IPS-NIHi7 (cell line): ENCODE data around the gene ACO2.
A peak's percentile ranks its signal among the peaks of the same experiment; 100 is the strongest.

Source experiments
- DNase-seq: peaks from one replicate; pipeline ENCODE4 v3.0.0; 2012; ENCODE audit warnings: mixed read lengths; ENCODE audit errors: extremely low spot score

The ACO2 gene

DNA sequence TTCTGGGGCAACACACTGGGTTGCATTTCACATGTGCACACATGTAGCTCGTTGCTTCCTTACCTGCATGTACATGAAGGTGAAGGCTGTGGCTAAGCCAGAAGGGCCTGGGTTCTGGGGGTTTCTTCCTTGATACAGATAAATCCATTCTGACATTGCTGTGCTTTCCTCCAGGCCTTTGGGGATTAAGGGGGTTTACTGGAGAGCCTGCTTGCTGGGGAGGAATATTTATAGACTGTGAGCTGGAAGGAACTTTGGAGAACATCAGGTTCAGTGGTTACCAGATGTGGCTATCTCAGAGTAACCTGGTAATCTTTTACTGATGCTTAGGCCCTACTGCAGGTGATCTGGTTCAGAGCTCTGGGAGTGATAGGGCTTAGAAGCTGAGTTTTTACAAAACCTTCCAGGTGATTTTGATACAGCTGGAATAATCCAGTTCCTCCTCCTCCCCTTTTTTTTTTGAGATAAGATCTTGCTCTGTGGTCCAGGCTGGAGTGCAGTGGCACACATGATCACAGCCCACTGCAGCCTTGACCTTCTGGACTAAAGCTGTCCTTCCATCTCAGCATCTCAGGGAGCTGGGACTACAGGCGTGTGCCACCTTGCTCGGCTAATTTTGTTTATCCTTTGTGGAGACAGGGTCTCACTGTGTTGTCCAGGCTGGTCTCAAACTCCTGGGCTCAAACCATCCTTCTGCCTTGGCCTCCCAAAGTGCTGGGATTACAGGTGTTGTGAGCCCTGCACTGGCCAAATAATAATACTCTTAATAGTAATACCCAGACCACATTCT, 19.9 kb downstream of the ACO2 start:
- no peak for DNase-seq

DNA sequence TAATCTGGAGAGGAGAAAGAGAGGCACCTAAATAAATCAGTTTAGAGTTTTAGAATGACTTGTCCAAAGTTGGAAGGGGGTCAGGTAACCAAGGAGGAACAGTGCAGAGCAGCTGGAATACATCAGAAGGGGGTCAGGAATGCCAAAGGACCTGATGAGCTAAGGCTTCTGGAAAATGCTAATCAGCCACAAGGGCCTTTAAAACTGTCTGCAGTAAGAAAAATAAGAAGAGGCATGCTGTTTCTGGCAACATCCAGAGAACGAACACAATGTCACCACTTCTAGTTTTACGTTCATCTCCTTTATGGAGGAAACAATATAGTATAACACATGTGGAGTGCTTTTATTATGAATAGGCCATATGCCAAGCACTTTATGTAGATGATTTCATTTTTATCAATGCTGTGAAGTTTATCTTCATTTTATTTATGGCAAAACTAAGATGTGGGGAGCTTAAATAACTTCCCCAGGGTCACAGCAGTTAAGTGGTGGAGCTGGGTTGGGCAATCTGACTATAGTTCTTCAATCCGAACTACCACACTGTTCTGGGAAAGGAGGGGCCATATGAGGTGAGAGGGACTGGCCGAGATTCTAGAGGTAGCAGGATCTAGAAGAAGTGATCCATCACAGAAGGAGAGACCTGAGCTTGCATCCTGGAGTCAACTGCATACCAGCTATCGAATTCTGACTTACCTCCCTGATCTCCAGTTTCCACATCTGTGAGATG, 22.6 kb downstream of the ACO2 start:
- DNase-seq: no peak

DNA sequence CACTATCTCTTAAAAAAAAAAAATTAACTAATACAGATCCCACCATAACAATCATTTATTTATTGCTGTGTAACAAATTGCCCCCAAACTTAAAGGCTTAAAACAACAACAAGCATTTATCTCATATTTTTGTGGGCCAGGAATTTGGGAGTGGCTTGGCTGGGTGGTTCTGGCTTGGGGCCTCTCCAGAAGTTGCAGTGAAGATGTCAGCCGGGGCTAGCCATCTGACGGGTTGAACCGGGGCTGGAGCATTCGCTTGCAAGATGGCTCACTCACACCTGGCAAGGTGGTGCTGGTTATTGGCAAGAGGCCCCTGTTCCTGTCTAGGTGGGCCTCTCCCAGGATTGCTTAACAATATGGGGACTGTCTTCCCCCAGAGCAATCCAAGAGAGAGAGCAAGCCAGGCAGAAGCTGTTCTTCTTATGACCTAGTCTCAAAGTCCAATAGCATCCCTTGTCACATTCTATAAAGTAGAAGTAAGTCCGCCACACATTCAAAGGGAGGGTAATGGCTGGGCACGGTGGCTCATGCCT, 29.5 kb downstream of the ACO2 start:
- DNase-seq: no peak

DNA sequence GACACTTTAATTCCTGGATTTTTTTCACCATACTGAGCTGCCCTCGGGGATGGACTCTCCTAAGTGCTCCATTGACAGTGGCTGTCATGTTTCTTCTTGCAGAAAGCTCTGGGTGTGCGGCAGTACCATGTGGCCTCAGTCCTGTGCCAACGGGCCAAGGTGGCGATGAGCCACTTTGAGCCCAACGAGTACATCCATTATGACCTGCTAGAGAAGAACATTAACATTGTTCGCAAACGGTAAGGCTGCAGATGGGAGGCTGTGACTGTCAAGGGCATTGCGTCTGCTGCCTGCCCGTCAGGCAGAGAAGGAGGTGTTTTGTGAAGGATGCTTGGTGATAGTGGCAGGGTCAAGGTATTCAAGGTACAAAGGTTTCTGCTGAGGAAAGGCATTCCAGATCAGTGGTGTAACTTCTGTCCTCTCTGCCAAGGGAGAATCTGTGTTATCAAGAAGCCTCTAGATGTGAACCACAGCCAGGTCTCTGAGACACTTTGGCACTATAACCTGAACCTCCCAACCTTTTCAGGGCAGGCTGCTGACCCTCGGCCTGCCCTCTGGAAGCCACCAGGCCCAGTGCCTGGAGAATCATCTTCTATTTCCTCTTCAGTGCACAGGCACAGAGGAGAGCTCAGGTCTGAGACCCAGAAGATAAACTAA, 30.8 kb downstream of the ACO2 start:
- DNase-seq: no peak

DNA sequence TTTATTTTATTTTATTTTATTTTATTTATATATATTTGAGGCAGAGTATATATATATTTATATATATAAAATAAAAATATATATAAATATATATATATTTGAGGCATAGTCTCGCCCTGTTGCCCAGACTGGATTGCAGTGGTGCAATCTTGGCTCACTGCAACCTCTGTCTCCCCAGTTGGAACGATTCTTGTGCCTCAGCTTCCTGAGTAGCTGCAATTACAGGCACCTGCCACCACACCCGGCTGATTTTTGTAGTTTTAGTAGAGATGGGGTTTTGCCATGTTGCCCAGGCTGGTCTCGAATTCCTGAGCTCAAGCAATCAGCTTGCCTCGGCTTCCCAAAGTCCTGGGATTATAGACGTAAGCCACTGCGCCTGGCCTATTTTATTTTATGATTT, 31.4 kb downstream of the ACO2 start:
- DNase-seq: no peak

DNA sequence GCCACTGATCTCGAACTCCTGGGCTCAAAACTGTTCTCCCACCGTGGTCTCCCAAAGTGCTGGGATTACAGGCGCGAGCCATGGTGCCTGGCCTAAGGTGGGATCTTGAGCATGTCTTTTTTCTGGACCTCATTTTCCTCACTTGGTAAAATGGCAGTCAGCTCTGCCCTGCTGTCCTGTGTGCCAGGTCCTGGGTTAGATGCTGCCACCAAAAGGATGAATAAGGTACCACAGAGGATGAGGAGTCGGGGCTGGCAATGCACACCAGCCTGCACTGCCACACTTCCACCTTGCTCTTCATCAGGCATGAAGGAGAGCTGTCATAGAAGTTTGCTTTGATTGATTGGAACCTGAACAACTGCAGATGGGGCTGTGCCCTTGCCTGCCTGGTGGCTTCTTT, 32.3 kb downstream of the ACO2 start:
- DNase-seq: peak; percentile 57

DNA sequence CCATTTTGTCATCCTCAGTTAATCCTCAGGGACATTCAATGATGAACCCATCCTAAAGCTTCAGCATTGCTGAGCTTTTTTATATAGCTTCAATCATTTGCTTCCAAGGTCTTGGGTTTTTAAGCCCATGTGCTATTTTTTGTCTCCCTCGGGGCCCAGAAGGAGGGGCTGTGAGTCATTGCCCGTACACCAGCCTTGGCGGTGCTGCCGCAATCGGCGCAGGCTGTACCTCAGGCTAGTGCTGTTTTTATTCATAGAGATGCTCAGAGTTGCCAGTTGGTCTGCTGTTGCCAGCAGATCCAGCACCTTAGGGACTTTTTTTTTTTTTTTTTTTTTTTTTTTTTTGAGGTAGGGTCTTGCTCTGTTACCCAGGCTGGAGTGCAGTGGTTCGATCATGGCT, 35.5 kb downstream of the ACO2 start:
- no peak for DNase-seq

DNA sequence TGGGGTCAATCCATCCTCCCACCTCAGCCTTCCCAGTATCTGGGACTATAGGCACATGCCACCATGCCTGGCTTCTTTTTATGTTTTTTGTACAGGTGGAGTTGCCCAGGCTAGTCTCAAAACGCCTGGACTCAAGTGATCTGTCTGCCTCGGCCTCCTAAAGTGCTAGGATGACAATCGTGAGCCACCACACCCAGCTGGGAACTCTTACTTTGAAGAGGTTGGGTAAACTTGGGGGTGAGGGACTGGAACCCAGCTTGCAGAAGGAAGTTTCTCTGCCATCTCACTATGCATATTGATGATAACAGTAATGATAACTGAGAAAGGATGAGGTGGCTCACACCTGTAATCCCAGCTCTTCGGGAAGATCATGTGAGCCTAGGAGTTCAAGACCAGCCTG, 35.9 kb downstream of the ACO2 start:
- DNase-seq: no peak

DNA sequence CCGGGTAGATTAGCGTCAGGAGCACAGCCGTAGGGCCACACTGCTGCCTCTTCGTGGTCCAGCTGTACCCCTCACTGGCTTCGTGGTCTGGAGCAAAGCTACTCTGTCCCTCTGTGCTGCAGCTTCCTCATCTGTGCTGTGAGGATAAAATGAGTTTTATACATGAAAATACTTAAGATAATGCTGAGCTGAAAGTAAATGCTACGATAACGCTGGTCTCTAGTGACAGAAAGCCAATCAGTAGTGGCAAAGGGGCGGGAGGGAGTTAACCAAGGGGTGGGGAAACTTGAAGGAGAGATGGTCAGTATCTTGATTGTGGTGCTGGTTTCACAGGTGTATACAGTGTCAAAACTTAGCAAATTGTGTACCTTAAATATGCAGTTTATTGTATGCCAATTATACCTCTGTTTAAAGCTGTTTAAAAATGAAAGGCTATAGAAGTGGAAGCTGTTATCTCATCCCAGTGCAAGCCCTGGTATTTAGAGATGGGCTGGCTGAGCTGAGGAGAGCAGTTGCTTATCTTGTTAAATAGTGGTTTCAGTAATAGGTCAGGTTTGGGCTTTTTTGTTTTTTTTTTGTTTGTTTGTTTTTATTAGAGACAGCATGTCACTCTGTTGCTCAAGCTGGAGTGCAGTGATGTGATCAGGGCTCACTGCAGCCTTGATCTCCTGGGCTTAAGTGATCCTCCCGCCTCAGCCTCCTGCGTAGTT, 36.7 kb downstream of the ACO2 start:
- no peak for DNase-seq

DNA sequence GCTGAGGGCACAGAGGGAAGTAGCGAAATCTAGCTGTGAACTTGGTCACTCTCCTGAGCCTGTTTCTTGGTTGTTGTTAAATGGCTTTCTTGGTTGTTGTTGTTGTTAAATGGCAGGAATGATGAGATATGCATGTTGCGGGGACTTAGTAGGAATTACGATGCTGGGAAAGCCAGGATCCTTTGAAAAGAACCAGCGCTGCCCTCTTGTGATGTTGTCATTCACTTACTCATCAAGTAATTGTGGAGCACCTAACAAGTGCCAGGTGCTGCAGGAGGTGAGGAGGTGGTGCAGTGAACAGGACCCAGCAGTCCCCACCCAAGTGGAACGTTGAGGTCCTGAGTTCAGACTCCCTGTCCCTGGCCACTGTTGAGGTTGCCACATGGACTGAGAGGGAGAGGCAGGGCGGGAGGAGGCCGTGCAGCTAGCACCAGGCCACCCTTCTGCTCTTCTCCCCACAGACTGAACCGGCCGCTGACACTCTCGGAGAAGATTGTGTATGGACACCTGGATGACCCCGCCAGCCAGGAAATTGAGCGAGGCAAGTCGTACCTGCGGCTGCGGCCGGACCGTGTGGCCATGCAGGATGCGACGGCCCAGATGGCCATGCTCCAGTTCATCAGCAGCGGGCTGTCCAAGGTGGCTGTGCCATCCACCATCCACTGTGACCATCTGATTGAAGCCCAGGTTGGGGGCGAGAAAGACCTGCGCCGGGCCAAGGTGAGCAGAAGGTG, 38.6 kb downstream of the ACO2 start:
- DNase-seq: no peak

DNA sequence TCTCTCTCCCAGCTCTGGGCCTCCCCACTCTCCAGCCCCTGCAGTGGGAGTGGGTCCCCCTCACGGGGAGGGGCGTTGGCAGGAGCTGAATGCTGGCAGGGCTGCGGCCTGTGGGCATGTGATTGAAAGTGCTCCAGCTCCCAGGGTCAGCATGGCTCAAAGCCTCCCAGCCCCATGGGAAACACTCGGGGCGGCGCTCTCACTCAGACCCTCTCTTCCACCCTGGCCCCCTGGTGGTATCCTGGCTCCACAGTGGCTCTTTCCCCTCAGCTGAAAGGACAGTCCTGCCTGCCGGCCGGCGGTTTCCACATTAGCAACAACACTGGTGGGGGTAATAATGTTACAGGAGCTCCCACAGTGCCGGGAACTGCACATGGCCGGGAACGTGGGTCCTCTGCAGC, 39.9 kb downstream of the ACO2 start:
- DNase-seq: no peak

DNA sequence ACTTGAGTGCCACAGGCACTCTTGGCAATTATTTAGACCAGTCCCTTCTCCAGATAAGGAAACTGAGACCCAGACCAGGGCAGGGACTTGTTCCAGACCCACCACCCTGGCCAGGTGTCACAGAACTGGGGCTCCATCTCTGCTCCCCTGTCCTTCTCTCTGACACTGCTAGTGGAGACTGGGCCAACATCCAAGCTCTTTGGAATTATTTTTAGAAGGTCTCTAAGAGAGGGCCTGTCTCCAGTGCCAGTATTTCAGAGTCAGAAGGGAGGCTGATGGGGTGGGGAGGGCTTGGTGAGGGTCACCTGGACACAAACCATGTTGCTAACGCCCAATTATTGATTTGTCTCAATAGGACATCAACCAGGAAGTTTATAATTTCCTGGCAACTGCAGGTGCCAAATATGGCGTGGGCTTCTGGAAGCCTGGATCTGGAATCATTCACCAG, 42.6 kb downstream of the ACO2 start:
- DNase-seq: no peak

DNA sequence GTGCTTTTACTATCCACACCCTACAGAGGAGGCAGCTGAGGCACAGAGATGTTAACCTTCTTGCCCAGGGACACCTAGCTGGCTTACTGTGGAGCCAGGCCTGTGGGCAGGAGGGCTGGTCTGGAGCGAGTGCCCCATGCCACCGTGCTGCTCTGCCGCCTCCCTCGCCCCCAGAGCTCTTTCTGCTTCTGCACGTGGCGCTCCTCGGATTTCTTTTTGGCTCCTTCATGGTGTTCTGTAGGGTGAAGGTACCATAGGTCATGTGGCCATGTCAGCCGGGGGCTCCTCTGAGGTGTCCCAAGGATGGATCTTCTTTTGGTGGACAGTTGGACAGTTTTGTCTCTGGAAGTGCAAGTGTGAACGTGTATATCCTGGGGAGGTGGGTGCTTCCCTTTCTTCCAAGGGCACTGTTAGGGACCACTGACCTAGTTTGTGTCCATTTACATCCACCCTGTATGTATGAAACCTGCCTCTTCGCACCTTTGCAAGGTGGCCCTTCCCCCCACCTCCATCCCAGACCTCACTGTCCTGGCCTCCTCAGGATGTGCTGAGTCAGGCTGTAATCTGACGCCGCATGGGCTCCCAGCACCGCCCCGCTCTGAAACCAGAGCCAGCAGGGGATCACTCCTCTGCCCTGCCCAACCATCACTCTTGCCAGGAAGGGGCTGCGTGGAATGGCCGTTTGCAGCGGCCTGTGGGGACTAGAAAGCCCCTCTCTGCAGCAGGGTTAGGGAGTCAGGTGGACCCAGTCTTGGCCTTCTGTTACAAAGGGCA, 43.7 kb downstream of the ACO2 start:
- DNase-seq: peak; percentile 98

DNA sequence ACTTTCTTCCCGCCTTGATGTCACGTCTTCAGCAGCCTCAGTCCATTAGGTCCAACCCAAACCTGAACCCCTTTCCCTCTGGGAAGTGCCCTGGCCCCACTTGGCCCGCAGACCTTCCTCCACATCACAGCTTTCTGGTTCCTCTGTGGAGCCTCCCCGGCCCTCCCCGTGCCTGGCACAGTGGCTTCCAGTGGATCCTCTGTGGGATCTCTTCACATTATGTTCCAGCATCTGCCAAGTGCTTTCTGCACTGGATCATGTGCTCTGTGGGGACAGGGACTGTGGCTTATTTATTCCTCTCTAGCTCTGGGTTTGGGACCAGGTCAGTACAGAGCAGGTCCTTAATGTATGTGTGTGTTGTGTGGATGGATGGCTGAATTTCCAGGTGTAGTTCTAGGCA, 44.5 kb downstream of the ACO2 start:
- no peak for DNase-seq

DNA sequence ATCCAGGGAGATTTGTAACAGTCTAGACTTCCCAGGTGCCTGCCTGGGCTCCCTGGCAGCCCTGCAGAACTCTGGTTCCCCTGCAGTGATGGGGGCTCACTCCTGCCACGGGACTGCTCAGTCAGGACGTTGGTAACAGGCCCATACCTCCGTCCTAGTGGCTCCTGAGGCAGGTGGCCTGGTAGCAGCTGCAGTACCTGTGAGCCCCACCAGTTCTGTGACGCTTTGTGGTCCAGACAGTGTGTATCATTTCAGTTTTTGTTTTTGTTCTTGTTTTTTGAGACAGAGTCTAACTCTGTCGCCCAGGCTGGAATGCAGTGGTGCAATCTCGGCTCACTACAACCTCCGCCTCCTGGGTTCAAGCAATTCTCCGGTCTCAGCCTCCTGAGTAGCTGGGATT, 47.5 kb downstream of the ACO2 start:
- no peak for DNase-seq

DNA sequence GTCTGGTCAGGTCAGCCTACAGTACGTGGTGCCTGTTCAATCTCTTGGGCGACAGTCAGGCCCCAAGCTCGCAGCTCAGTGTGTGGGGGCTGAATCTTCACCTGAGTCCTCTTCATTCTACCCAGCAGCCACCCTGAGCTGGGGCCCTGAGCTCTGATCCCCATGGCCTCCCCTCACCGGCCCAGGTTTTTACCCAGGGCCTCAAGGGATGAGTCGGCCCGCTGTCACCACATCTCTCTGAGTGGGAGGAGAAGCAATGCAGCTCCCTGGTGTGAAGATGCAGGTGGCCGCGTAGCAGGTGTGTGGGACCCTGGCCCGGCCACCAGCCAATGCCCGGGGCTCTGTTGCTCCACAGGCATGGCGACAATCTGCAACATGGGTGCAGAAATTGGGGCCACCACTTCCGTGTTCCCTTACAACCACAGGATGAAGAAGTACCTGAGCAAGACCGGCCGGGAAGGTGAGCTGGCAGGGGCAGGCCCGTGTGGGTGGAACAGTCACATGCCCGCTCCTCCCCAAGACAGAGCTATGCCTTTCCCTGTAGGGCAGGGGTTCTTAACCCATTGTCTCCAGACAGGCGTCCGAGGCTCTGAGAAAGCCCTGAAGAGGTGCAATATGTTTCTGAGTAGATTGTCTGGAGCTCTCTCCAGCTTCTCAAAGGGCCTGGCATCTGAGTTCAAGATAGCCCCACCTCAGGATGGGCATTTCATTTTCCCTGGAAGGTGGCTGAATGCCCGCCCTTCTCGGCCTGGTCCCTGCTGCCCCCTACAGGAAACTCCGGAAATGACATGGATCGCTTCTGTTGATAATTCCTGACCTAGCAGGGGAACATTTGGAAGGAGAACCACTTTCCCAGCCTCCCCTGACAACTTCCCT, 48.5 kb downstream of the ACO2 start:
- DNase-seq: peak; percentile 86

DNA sequence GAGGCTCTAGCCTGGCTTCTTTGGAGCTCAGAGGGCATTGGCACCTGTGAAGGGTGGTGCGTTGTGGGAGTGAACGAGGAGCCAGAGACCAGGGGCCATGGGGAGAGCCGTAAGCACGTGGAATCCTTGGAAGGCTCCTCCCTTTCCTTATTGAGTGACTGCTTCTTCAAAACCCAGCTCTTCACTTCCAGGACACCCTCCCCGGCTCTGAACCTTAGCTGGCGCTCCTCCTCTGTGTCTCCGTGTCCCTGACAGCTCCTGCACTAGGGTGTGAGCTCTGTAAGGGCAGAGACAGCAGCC, 49.1 kb downstream of the ACO2 start:
- DNase-seq: no peak

DNA sequence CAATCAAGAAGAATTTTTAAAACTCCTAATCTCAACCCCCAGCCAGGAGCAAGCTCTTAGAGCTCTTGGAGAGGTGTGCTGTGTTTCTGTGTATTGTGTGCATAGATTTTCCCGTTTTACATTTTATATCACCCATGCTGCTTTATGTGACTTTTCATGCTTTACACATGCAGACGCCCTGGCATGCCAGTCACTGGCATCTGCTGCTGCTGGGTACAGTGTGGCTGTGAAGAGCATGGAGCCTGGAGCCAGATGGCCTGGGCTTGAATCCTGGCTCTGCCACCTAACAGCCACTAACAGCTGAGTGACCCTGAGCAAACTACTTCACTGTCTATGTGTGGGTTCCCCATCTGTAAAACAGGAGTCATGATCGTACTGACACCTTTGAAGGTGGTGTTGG, 52.2 kb downstream of the ACO2 start:
- no peak for DNase-seq

DNA sequence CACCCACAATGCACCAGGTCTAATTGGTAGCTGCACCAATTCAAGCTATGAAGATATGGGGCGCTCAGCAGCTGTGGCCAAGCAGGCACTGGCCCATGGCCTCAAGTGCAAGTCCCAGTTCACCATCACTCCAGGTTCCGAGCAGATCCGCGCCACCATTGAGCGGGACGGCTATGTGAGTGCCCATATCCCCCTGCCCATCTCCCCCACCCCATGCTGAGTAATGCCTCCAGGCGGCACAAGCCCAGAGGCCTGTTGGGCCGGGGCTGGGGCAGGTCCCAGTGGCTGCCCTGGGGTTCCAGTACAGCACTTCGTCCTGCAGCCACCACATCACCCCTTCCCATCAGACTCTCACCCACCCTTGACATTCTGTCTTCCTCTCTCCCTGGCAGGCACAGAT, 53.9 kb downstream of the ACO2 start:
- no peak for DNase-seq
